AG09309 (cell line): Measurements from ENCODE around the gene RBM42.
A peak's percentile ranks its signal among the peaks of the same experiment; 100 is the strongest.

Experiments used
- DNase-seq: peaks from one replicate; pipeline ENCODE4 v3.0.0-alpha.2; 2010; ENCODE audit warnings: low read depth
- H3K4me3 ChIP-seq: 2 replicates; pipeline ENCODE4 v1.5.1; 2011; ENCODE audit warnings: mild to moderate bottlenecking, low read depth, low read length, moderate library complexity; ENCODE audit not compliant: control insufficient read depth
- TF ChIP-seq, protein P1 (sequence below): IDR thresholded peaks from 2 replicates; pipeline ENCODE4 v1.5.1; 2011; ENCODE audit warnings: mild to moderate bottlenecking, low read depth, low read length, inconsistent platforms; ENCODE audit not compliant: insufficient read depth, control insufficient read depth; ENCODE audit errors: missing control alignments

Gene RBM42

DNA sequence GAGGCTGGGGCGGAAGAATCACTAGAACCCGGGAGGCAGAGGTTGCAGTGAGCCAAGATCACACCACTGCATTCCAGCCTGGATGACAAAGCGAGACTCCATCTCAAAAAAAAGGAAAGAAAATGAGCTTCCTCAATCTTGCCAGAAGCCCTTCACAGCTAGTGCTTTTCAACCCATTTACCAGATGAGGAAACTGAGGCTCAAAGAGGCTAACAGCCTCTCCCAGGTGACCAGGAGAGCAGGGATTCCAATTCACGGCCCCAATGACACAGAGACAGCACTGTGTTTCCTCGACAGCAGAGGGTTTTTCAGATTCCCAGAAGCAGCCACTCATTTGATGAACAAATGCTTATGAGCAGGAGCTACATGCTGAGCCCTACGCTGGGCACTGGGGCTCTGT, 40.7 kb downstream of the RBM42 start:
- DNase-seq, result no peak
- TF ChIP-seq, protein P1, sequence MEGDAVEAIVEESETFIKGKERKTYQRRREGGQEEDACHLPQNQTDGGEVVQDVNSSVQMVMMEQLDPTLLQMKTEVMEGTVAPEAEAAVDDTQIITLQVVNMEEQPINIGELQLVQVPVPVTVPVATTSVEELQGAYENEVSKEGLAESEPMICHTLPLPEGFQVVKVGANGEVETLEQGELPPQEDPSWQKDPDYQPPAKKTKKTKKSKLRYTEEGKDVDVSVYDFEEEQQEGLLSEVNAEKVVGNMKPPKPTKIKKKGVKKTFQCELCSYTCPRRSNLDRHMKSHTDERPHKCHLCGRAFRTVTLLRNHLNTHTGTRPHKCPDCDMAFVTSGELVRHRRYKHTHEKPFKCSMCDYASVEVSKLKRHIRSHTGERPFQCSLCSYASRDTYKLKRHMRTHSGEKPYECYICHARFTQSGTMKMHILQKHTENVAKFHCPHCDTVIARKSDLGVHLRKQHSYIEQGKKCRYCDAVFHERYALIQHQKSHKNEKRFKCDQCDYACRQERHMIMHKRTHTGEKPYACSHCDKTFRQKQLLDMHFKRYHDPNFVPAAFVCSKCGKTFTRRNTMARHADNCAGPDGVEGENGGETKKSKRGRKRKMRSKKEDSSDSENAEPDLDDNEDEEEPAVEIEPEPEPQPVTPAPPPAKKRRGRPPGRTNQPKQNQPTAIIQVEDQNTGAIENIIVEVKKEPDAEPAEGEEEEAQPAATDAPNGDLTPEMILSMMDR, result no peak
- no peak overlapping the region for H3K4me3 ChIP-seq

DNA sequence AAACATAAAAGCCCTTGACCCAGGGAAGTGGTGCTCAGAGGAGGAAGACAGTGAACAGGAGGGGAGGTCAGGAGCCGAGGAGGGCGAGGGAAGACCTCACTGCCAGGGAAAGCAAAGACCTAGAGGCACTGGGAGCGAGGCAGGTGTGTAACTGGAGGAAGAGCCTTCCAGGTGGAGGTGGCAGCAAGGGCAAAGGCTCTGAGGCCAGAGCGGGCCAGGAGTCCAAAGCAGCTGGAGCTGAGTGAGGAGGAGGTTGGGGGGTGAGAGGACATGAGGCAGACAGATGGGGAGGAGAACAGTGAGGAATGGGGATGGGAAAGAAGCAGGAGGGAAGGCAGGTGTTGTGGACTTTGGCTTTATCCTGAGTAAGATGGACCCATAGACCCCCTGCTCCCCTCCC, 41.1 kb downstream of the RBM42 start:
- TF ChIP-seq, protein P1, result no peak
- H3K4me3 ChIP-seq, result no peak overlapping the region

DNA sequence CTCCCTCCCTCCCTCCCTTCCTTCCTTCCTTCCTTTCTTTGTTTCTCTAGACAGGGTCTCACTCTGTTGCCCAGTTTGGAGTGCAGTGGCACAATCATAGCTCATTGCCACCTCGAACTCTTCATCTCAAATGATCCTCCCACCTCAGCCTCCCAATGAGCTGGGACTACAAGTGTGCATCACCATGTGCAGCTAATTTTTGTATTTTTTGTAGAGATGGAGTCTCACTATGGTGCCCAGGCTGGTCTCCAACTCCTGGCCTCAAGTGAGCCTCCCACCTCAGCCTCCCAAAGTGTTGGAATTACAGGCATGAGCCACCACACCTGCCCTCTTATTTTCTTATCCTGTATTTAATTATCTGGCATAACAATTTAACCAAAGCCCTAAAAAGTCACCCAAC, 41.9 kb downstream of the RBM42 start:
- DNase-seq, result no peak
- TF ChIP-seq, protein P1, result no peak
- H3K4me3 ChIP-seq, result no peak overlapping the region

More for the DNA sequence above, 41.1 kb downstream of the RBM42 start:
- DNase-seq, result no peak

DNA sequence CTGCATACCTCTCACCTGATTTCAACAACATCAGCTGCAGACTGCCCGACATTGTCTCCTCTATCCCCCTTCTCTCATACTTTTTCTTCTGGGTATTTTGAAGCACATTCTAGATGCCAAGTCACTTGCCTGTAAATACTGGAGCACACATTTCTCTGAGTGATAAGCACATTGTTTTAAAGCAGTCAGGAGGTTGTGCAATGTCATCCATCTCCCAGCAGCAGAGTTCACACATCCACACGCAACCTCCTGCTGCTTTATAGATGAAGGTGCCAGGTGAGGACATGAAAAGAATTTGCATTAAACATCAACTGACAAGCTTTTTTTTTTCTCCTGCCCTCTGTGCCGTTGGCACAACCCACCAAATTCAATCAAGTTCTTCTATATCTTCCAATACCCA, 43.0 kb downstream of the RBM42 start:
- TF ChIP-seq, protein P1, result no peak
- no peak for DNase-seq
- no peak overlapping the region for H3K4me3 ChIP-seq

DNA sequence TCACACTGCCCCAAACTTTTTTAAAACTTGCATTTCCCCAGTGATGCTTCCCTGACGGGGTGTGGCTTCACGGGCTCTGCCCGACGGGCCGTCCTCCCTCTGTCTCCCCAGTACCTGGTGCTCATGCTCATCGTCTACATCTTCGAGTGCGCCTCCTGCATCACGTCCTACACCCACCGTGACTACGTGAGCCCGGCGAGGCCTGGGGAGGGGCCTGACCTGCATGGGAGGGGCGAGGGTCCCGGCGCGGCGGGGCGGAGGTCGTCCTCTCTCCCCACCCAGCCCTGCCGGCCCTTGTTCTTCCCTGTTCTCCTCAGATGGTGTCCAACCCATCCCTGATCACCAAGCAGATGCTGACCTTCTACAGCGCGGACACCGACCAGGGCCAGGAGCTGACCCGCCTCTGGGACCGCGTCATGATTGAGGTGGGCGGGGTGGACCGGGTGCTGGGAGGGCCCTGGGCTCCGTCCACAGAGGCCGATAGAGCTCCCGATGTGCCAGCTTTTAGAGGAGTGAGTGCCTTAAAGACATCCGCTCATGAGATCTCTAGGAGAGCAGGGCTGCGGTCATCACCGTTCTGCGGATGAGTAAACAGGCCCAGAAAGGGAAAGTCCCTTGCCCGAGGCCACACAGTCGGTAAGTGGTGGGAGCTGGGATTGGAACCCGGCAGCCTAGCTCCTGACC, 44.4 kb downstream of the RBM42 start:
- H3K4me3 ChIP-seq, result peak overlapping the region; percentile 48
- TF ChIP-seq, protein P1, result no peak
- peak; percentile 5 for DNase-seq

DNA sequence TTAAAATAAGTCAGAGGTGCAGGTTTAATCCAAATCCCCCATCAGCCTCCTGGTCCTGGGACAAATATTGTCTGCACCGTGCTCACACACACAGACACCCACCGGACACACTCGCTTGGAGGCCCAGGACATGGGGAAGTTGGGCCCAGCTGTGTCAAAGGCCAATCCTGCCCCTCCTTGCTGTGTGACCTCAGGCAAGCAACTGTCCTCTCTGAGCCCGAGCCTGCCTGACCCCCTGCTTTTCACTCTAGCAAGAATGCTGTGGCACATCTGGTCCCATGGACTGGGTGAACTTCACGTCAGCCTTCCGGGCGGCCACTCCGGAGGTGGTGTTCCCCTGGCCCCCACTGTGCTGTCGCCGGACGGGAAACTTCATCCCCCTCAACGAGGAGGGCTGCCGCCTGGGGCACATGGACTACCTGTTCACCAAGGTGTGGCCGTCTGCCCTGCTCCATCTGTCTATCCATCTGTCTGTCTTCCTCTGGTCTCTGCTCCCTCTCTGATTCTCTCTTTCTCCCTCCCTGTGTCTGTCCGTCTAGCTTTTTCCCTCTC, 46.8 kb downstream of the RBM42 start:
- TF ChIP-seq, protein P1, result no peak

More for the DNA sequence above, 46.8 kb downstream of the RBM42 start:
- no peak overlapping the region for H3K4me3 ChIP-seq
- no peak for DNase-seq
